GM20000 (cell line): ENCODE results near the gene PICALM.

Experiments used
- DNase-seq: peaks from one replicate; pipeline ENCODE4 v3.0.0; 2012; ENCODE audit warnings: low spot score
- CTCF ChIP-seq: IDR thresholded peaks from 2 replicates; pipeline ENCODE4 v1.5.1; 2012; ENCODE audit warnings: mild to moderate bottlenecking, control low read depth; ENCODE audit errors: extremely low read depth, missing control alignments

PICALM gene

GRCh38 chr11:86003654-86004053 lies 65.2 kb downstream of the PICALM start:
- no peak for DNase-seq
- TF ChIP-seq CTCF = no peak

GRCh38 chr11:86002431-86002830 lies 66.5 kb downstream of the PICALM start:
- no peak for DNase-seq
- TF ChIP-seq CTCF = no peak

- DNase-seq = no peak
- no peak for TF ChIP-seq CTCF
Observed at GRCh38 chr11:85991508-85991907, 77.4 kb downstream of the PICALM start.

GRCh38 chr11:85989746-85990145 lies 79.1 kb downstream of the PICALM start:
- TF ChIP-seq CTCF = no peak
- no peak for DNase-seq

- TF ChIP-seq CTCF = no peak
- no peak for DNase-seq
Observed at GRCh38 chr11:85988780-85989179, 80.1 kb downstream of the PICALM start.

GRCh38 chr11:85977751-85978160 lies 91.1 kb downstream of the PICALM start:
- DNase-seq = no peak
- TF ChIP-seq CTCF = no peak

GRCh38 chr11:85976525-85976924 lies 92.4 kb downstream of the PICALM start:
- DNase-seq = no peak
- no peak for TF ChIP-seq CTCF
